ENCODE results near the gene NCKAP5. TPM values are rescaled to one million over a fixed set of nuclear protein-coding genes. Genes with fewer than 3 reads are reported as not detected.
"Not testable (repeated sequence)": the region's sequence is repeated elsewhere in the genome, so short reads cannot be mapped to it uniquely, and the experiment has no call there.

NCKAP5 gene
- total RNA-seq, 6 donors from 2014 or later: 22.1 to 51.1 (median 41.4) TPM

DNA sequence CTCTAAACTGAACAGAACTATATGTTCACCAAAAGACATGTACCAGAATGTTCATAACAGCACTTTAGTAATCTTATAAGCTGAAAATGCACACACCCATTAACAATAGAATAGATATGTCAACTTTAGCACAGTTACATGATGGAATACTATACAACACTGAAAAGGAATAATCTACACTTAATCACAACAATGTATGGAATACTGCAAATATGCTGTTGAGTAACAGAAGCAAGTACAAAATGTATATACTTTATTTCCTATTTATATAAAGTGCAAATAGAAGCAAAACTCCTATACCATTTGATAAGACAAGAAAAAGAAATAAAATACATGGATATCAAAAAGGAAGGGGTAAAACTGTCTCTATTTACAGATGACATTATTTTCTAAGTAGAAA is 352.8 kb downstream of the NCKAP5 start:
- Histone ChIP-seq H3K36me3 (no peaks in the 10 kb centered on the region), H3K4me1 (peaks cover 0 to 7% (median 0%) of the 10 kb centered on the region in 4 donors), H3K27me3 (no peaks in the 10 kb centered on the region), H3K9me3 (no peaks in the 10 kb centered on the region), H3K4me3 (no peak overlapping the region), H3K27ac (no peak overlapping the region)
- TF ChIP-seq POLR2A (IDR thresholded peaks at IDR 0.05) (no peak), EP300 (IDR thresholded peaks at IDR 0.05) (no peak), CTCF (IDR thresholded peaks at IDR 0.05) (no peak), POLR2AphosphoS5 (IDR thresholded peaks at IDR 0.05) (no peak)
- DNase-seq (no peak), ATAC-seq (ENCODE audit: low FRiP score in 2 of 2) (no peak)

DNA sequence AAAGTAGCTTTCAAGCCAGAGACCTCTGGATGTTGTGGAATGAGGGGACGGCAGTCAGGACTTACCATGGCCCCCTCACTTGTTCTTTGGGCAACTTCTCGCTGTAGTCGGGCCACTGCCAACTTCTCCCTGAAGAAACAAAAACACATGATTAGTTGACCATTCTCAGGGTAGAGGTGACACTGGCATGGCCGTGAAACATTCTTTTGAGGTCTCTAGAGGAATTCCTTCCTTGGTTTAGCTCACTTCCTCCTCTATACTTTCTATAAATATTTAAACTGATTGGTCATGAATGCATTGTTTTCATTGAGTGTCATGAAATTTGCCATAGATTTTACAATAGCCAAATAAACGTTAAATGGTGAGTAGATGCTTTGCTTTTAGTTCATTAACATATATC is 354.6 kb downstream of the NCKAP5 start:
- Histone ChIP-seq H3K9me3 (no peaks in the 10 kb centered on the region), H3K36me3 (no peaks in the 10 kb centered on the region), H3K4me3 (no peak overlapping the region), H3K27me3 (no peaks in the 10 kb centered on the region), H3K4me1 (peaks cover 0 to 7% (median 0%) of the 10 kb centered on the region in 4 donors), H3K27ac (peak overlapping the region in 2 of 4 donors; percentile 24 to 36)
- DNase-seq (no peak), ATAC-seq (ENCODE audit: low FRiP score in 2 of 2) (no peak)
- TF ChIP-seq CTCF (IDR thresholded peaks at IDR 0.05): no peak
- TF ChIP-seq POLR2AphosphoS5 (IDR thresholded peaks at IDR 0.05): no peak
- no peak for TF ChIP-seq POLR2A (IDR thresholded peaks at IDR 0.05)
- TF ChIP-seq EP300 (IDR thresholded peaks at IDR 0.05): no peak
- WGBS, 2 donors: 47 to 55% methylated on average over 5 of the region's 5 CpGs

DNA sequence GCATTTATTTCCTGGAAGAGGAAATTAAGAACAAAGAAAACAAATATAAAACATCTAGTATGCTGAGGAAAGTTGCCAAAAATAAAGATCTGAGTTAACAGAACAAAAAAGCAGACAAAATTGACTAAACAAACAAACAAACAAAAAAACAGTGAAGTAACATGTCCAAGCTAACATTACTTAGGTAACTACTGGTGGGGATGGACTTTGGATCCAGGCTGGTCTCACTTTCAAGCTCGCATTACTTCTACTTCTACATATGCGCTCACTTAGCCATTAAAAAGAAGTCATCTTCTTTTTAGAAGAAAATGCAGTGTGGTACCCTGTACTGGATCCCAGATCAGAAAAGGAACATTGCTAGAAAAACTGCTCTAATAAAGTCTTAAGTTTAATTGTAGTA is 358.9 kb downstream of the NCKAP5 start:
- ATAC-seq (ENCODE audit: low FRiP score in 2 of 2): no peak
- H3K27me3 ChIP-seq: no peaks in the 10 kb centered on the region
- peaks cover 0 to 7% (median 0%) of the 10 kb centered on the region in 4 donors for H3K4me1 ChIP-seq
- H3K27ac ChIP-seq: no peak overlapping the region
- no peak overlapping the region for H3K4me3 ChIP-seq
- H3K36me3 ChIP-seq: no peaks in the 10 kb centered on the region
- DNase-seq: no peak
- TF ChIP-seq EP300 (IDR thresholded peaks at IDR 0.05) (no peak), POLR2A (IDR thresholded peaks at IDR 0.05) (no peak), POLR2AphosphoS5 (IDR thresholded peaks at IDR 0.05) (no peak), CTCF (IDR thresholded peaks at IDR 0.05) (no peak)
- peaks cover 0 to 7% (median 5%) of the 10 kb centered on the region in 4 donors for H3K9me3 ChIP-seq
- WGBS, 2 donors: 96 to 100% methylated on average over 2 of the region's 2 CpGs

DNA sequence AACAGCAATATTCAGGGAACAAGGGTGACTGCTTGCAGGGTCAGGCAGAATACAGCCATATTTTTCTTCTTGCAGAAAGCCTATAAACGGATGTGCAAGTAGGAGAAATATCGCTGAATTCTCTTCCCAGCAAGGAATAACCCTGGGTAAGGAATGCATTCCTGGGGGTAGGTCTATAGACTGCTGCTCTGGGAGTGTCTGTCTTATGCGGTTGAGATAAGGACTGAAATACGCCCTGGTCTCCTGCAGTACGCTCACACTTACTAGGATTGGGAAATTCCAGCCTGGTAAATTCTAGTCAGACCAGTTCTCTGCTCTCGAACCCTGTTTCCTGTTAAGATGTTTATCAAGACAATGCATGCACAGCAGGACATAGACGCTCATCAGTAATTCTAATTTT is 361.6 kb downstream of the NCKAP5 start:
- ATAC-seq (ENCODE audit: low FRiP score in 2 of 2); H3K27ac ChIP-seq; H3K9me3 ChIP-seq; H3K4me3 ChIP-seq; H3K27me3 ChIP-seq; H3K4me1 ChIP-seq; DNase-seq; H3K36me3 ChIP-seq: not testable (repeated sequence)
- 87 to 91% methylated on average over 7 of the region's 7 CpGs for WGBS, 2 donors

DNA sequence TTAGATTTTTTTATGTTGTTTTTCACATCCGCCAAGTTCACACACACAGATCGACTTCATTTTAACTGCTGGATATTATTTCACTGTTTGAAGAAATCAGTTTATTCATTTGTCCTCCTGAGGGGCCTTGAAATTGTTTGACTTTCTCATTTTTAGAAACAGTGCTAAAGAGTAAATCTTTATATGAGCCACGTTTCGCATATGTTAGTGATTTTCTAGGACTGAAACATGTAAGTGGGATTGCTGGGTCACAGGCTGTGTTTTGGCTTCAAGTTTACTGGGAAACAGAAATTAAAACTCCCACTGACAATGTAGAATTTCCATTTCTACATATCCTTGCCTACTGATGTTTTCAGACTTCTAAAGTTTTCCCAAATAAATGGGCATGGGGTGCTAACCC is 363.8 kb downstream of the NCKAP5 start:
- no peak overlapping the region for H3K27ac ChIP-seq
- WGBS, 2 donors: 79 to 83% methylated on average over 4 of the region's 4 CpGs
- H3K4me3 ChIP-seq: no peak overlapping the region
- no peak for TF ChIP-seq POLR2A (IDR thresholded peaks at IDR 0.05)
- no peak for TF ChIP-seq POLR2AphosphoS5 (IDR thresholded peaks at IDR 0.05)
- TF ChIP-seq EP300 (IDR thresholded peaks at IDR 0.05): no peak
- no peak for TF ChIP-seq CTCF (IDR thresholded peaks at IDR 0.05)
- peaks cover 0 to 3% (median 0%) of the 10 kb centered on the region in 4 donors for H3K4me1 ChIP-seq
- no peaks in the 10 kb centered on the region for H3K36me3 ChIP-seq
- no peaks in the 10 kb centered on the region for H3K27me3 ChIP-seq
- DNase-seq (no peak), ATAC-seq (ENCODE audit: low FRiP score in 2 of 2) (no peak)
- H3K9me3 ChIP-seq: peaks cover 0 to 12% (median 5%) of the 10 kb centered on the region in 4 donors

Measured in upper lobe of left lung (tissue), 6 donors.